GM12872 (cell line): ENCODE measurements around the gene RAX2.

Source experiments
- TF ChIP-seq, protein P1 (sequence below): IDR thresholded peaks from 3 replicates; pipeline ENCODE4 v1.5.1; 2011; ENCODE audit warnings: low read depth, mild to moderate bottlenecking, low read length, moderate library complexity; ENCODE audit not compliant: insufficient read depth

The RAX2 gene

DNA sequence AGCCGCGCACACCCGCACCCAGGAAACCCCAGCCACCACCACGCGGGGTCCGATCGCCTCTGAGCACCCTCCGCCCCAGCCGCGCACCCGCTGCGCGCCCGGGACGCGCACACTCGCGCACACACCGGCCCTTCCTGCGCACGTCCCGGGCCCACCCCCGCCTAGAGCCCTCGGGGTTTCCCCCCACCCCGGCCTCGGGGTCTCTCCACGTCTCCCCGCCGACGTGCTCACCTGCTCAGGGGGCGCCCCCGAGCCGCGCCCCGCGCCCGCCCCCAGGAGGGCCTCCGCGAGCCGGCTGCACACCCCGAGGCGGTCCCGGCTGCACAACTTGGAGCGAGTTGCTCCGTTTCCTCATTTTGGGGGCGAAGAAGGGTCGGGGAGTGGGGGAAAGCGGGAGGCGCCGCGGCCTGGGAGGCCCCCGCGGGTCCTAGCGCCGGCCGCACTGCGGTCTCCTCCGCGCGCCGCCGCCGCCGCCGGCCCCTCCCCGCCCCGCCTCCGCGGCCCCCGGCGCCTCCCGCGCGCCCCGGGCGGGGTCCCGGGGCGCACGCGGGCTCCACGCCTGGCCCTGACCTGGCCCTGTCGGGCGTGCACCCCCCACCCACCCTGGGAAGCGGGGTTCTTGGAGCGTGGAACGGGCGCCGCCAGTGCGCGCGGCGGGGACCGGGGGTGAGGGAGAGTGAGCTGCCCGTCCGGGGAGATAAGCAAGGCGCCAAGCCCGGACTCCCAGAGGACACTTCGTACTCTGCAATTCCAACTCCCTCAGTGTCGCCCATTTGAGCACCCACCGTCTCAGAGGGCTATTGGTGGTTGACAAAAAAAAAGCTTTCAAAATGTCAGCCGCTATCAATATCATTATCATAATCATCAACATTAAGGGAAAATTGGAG, 14.2 kb upstream of the RAX2 start, which contains the start of gene MATK:
TSS of gene MATK (minus strand) at position 444 of the 887 bp plus-strand sequence. CDS start 1,246 bp downstream, outside the sequence.
- TF ChIP-seq, protein P1, sequence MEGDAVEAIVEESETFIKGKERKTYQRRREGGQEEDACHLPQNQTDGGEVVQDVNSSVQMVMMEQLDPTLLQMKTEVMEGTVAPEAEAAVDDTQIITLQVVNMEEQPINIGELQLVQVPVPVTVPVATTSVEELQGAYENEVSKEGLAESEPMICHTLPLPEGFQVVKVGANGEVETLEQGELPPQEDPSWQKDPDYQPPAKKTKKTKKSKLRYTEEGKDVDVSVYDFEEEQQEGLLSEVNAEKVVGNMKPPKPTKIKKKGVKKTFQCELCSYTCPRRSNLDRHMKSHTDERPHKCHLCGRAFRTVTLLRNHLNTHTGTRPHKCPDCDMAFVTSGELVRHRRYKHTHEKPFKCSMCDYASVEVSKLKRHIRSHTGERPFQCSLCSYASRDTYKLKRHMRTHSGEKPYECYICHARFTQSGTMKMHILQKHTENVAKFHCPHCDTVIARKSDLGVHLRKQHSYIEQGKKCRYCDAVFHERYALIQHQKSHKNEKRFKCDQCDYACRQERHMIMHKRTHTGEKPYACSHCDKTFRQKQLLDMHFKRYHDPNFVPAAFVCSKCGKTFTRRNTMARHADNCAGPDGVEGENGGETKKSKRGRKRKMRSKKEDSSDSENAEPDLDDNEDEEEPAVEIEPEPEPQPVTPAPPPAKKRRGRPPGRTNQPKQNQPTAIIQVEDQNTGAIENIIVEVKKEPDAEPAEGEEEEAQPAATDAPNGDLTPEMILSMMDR: no peak

DNA sequence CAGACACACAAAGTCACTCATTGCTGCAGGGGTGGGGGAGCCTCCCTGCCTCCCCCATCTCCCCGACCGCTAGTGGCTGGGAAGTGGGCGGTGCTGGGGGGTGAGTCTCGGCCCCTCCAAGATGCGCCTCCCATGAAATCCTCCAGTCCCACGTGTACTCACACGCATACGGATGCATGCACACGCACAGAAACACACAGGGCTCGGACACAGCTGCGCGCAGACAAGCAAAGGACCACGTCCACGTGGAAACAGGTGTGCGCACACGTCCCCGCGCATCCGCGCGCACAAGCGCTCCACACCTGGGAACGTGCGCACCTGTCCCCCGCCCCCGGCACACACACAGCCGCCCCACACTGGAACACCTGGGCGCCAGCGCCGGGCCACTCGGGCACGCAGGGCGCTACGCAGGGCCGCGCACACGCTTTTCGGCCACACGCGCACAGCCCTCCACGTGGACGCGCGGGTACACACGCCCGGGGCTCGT, 13.5 kb upstream of the RAX2 start:
- TF ChIP-seq, protein P1: no peak

DNA sequence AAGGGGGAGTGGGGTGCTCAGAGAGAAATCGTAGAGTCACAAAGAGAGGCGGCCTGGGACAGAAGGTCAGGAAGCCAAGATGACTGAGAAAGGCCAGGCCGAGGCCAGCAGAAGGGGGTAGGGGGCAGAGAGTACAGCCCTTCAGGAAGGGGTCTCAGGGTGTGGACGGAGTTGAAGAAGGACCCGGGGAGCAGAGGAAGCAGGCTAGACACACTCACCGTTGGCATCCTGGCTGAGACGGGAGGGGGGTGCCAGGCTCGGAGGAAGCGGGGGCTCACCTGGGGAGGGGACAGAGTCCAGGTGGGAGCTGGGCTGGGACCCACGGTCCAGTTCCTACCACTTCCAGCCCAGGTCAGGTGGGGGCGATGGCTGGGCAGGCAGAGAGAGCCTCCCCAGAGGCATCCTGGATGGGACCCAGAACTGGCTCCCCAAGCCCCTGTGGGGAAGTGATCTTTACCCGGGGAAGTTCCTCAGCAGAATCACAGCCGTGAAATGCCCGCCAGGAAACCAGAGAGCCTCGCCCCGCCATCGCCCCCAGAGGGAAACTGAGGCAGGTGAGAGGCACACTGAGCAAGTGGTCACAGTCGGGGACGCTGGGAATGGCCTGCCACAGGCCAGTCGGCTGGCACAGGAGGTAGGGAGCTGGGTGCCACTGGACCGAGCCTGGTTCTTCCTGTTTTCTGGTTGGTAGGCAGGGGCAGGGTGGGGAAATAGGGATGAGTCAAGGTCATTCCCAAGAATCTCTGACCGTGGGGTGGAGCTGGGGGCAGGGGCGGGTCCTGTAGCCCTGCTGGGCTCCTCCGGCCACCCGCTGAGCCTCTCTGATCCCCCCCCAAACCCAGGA, 12.8 kb upstream of the RAX2 start:
- TF ChIP-seq, protein P1: no peak

DNA sequence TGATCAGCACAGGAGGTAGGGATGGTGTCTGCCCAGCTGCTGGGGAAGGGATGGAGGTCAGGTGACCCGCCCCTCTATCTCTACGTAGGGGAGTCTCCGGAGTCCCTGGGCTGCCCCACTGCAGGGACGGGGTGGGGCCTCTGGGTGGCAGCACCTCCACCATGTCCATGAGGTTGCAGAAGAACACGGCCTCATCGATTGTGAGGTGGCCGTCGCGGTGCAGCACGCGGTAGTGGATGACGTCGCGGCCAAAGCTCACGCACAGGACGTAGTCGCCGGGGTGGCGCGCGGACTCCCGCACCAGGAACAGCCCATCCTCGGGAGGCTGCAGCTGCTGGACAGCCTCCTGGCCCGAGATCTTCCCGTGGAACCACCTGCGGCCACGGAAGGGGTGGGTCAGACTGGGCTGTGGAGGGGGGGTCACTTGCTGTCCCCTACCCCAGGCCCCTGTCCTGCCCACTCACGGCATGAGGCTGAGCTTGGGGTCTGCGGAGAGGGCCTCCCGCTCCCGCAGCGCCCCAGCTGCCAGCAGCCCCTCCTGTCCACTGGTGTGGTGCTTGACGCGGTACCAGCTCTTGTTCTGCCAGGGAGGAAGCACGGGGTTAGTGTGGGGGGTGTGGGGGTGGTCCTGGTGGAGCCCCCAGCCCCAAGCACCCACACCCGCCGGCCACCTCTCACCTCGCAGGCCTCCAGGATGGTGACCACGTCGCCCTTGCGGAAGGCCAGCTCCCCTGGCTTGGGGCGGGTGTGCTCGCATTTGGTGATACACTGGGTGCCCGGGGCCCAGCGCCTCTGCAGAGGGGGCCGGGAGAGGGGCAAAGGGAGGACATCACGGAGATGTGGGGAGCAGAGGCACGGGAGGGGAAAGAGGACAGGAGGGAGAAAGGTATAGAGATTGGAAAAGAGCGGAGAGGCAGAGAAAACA, 11.9 kb upstream of the RAX2 start:
- TF ChIP-seq, protein P1: peak; percentile 38

DNA sequence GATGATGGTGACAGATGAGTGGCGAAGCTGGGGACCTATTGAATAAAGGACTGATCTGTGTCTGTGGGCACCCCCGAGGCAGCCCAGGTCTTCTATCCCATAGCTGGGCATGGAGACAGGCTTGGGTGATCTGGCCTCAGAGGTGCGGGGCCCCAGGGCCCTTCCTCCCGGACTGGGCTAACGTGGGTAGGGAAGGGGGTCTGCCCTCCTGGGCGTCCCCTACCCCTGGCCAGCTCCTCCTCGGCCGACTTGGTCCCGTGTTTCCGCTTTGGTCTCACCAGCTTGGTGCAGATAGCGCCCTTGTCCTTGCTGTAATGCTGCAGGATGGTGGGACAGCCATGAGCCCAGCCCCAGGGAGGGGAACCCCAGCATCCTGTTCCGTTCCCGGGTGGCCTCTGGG, 10.9 kb upstream of the RAX2 start:
- TF ChIP-seq, protein P1: no peak

DNA sequence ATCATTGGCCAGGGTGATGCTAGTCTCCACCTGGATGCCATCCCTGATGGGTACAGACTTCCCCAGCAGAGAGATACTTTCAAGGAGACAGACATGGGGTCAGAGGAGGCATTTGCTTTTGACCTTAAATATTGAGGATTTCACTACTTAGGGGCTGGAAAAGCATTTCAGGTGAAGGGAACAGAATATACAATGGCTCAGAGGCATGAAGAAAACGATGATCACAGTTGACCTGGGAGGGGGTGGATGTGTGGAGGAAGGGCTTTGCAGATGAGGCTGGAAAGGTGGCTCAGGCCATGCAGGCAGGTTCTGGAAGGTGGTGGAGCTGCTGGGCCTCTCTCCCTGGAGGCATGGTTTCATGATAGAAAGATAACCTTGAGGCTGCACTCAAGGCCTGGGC, 10.3 kb upstream of the RAX2 start:
- TF ChIP-seq, protein P1: no peak
